GM18867 (cell line): Measurements from ENCODE around the gene UBE2R2.
"Not testable (repeated sequence)": the region's sequence is repeated elsewhere in the genome, so short reads cannot be mapped to it uniquely, and the experiment has no call there.

Experiments
- ATAC-seq: cut with Tn5 transposase; IDR thresholded peaks from one replicate; pipeline ENCODE4 v1.9.1; 2021; ENCODE audit warnings: mild to moderate bottlenecking, moderate library complexity; ENCODE audit not compliant: unreplicated experiment

Gene UBE2R2

GRCh38 chr9:33798545-33798944 lies 18.4 kb upstream of the UBE2R2 start:
- no peak for ATAC-seq

- no peak for ATAC-seq
Observed at GRCh38 chr9:33799928-33800704, 16.8 kb upstream of the UBE2R2 start.

GRCh38 chr9:33800886-33801285 lies 16.1 kb upstream of the UBE2R2 start:
- ATAC-seq = no peak

GRCh38 chr9:33801943-33802500 lies 14.9 kb upstream of the UBE2R2 start:
- not testable (repeated sequence) for ATAC-seq

GRCh38 chr9:33804196-33804595 lies 12.8 kb upstream of the UBE2R2 start:
- ATAC-seq = not testable (repeated sequence)

- ATAC-seq = not testable (repeated sequence)
Observed at GRCh38 chr9:33807156-33807555, 9.8 kb upstream of the UBE2R2 start.

- ATAC-seq = not testable (repeated sequence)
Observed at GRCh38 chr9:33808979-33809322, 8.0 kb upstream of the UBE2R2 start.

- ATAC-seq = no peak
Observed at GRCh38 chr9:33809506-33809905, 7.5 kb upstream of the UBE2R2 start.

- ATAC-seq = no peak
Observed at GRCh38 chr9:33813712-33814641, 3.0 kb upstream of the UBE2R2 start.

GRCh38 chr9:33815781-33816180 lies 1.2 kb upstream of the UBE2R2 start:
- ATAC-seq = no peak

GRCh38 chr9:33817327-33818166 lies 587 bp downstream of the UBE2R2 start:
- ATAC-seq = peak; percentile 23

GRCh38 chr9:33818167-33818846 lies 1.3 kb downstream of the UBE2R2 start:
- no peak for ATAC-seq

- no peak for ATAC-seq
Observed at GRCh38 chr9:33818847-33819500, 2.0 kb downstream of the UBE2R2 start.

GRCh38 chr9:33820231-33820745 lies 3.3 kb downstream of the UBE2R2 start:
- ATAC-seq = no peak

GRCh38 chr9:33823801-33824200 lies 6.8 kb downstream of the UBE2R2 start:
- no peak for ATAC-seq

- ATAC-seq = not testable (repeated sequence)
Observed at GRCh38 chr9:33827285-33827684, 10.3 kb downstream of the UBE2R2 start.

- ATAC-seq = not testable (repeated sequence)
Observed at GRCh38 chr9:33829641-33830230, 12.8 kb downstream of the UBE2R2 start.

- ATAC-seq = no peak
Observed at GRCh38 chr9:33835625-33836260, 18.8 kb downstream of the UBE2R2 start.
